Measurements from ENCODE around the gene ARID5A.

GRCh38 chr2:96550787-96551604, 14.4 kb downstream of the ARID5A start:
- TF ChIP-seq, protein P1, sequence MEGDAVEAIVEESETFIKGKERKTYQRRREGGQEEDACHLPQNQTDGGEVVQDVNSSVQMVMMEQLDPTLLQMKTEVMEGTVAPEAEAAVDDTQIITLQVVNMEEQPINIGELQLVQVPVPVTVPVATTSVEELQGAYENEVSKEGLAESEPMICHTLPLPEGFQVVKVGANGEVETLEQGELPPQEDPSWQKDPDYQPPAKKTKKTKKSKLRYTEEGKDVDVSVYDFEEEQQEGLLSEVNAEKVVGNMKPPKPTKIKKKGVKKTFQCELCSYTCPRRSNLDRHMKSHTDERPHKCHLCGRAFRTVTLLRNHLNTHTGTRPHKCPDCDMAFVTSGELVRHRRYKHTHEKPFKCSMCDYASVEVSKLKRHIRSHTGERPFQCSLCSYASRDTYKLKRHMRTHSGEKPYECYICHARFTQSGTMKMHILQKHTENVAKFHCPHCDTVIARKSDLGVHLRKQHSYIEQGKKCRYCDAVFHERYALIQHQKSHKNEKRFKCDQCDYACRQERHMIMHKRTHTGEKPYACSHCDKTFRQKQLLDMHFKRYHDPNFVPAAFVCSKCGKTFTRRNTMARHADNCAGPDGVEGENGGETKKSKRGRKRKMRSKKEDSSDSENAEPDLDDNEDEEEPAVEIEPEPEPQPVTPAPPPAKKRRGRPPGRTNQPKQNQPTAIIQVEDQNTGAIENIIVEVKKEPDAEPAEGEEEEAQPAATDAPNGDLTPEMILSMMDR (conservative IDR thresholded peaks at IDR 0.05 in 1 of 2, IDR thresholded peaks at IDR 0.05 in 1 of 2; ENCODE audit: extremely low read depth in 1 of 2, insufficient read depth in 1 of 2, low read depth in 1 of 2, low read length in 2 of 2) = no peak
- no peak for TF ChIP-seq EZH2 (IDR thresholded peaks at IDR 0.05; ENCODE audit: borderline replicate concordance, low read length)

Measured in mammary epithelial cell (primary cell).